CD4-positive, alpha-beta T cell treated with Interferon gamma for 1 hour (primary cell): ENCODE results near the gene PSMD8.
"Not testable (repeated sequence)": the region's sequence is repeated elsewhere in the genome, so short reads cannot be mapped to it uniquely, and the experiment has no call there.

Experiments used
- DNase-seq: peaks from one replicate; pipeline ENCODE4 v3.0.0-alpha.2; 2020

Gene PSMD8

DNA sequence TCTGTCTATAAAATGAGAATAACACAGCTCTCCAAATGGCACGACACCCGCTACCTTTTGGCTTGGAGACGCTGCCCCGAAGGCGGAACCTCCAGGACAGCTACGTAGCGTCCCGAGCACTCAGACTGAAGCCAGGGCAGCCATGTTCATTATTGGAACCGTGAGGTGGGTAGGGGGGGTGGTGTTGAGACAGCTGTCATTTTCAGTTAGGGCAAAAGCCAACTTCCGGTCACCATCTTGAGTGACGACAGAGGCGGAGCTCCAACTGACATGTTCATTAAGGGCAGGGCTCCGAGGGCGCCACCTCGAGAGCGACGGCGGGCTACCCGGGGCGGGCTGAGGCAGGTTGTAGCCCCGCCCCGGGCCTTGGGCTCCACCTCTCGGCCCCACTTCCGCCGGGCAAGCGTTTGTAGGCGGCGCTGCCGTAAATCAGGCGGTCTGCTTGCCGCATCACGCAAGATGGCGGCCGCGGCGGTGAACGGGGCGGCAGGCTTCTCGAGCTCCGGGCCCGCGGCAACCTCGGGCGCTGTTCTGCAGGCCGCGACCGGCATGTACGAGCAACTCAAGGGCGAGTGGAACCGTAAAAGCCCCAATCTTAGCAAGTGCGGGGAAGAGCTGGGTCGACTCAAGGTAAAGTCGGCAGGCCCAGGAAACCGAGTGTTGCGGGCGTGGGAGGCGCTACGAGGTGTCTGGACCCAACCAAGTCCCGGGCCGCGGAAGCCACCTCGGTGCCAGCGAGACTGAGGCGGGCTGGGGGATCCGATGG lies at the start of gene PSMD8:
TSS of gene PSMD8 (plus strand) at position 240 of the 766 bp plus-strand sequence. CDS start at position 271, 31 bp downstream.
- DNase-seq = peak; percentile 99

GRCh38 chr19:38326591-38326990 lies 47.8 kb upstream of the PSMD8 start:
- DNase-seq = no peak

- DNase-seq = no peak
Measured at GRCh38 chr19:38329651-38330050, 44.7 kb upstream of the PSMD8 start.

DNA sequence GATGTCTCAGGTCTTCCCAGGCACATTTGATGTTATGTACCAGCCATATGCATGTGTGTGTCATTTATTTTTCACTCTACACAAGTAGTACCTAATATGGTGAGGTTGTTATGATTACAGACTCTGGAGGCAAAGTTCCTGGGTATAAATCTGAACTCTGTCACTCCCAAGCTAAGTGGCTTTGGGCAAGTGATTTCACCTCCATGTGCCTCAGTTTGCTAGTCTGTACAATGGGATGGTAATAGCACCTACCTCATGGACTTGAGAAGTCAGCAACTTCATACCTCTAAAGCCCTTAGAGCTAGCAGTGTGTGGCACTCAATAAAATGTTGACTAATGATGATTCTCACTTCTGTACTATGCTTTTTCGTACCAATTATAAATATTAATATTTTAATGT lies 42.6 kb upstream of the PSMD8 start:
- no peak for DNase-seq

- no peak for DNase-seq
Measured at GRCh38 chr19:38333245-38333644, 41.1 kb upstream of the PSMD8 start.

DNA sequence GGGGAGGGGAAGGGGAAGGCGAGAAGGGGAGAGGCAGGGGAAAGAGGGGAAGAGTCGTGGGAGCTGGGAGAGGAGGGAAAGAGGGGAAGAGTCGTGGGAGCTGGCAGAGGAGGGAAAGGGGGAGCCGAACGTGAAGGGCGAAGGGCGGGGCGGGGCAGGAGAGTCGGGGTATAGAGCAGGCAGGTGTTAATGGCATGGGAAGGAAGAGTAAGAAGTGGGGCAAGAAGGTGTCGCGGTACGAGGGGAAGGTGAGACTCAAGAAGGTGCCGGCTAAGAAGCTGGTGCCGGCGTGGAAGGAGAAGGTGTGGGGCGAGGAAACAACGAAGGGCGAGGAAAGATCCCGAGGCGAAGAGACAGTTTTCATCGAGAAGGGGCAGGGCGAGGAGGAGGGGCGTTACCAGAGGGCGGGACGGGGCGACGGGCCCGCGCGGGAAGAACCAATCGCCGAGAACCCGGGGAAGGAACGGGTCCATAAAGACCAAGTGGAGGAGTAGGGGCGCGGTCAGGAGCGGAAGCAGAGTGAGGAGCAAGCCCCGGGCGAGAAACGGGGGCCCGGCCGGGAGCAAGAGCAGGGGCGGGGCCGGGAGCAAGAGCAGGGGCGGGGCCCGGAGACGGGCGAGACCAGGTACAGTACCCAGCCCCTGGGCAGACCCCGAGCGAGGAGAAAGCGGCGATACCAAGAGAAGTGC lies 38.3 kb upstream of the PSMD8 start:
- DNase-seq = peak; percentile 94

GRCh38 chr19:38336638-38337359 lies 37.6 kb upstream of the PSMD8 start:
- DNase-seq = peak; percentile 95

GRCh38 chr19:38337360-38337653 lies 37.1 kb upstream of the PSMD8 start:
- no peak for DNase-seq

- DNase-seq = not testable (repeated sequence)
Measured at GRCh38 chr19:38339011-38339410, 35.4 kb upstream of the PSMD8 start.

GRCh38 chr19:38340927-38341326 lies 33.4 kb upstream of the PSMD8 start:
- no peak for DNase-seq

DNA sequence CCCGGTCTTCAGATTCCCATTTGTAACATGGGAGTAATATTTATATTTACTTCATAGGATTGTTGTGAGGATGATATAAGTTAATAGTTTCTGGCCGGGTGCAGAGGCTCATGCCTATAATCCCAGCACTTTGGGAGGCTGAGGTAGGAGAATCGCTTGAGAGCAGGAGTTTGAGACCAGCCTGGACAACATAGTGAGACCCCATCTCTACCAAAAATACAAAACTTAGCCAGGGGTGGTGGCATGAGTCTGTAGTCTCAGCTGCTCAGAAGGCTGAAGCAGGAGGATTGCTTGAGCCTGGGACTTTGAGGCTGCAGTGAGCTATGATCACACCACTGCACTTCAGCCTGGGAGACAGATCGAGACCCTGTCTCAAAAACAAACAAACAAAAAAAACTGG lies 27.5 kb upstream of the PSMD8 start:
- DNase-seq = no peak

GRCh38 chr19:38350883-38351282 lies 23.5 kb upstream of the PSMD8 start:
- no peak for DNase-seq

DNA sequence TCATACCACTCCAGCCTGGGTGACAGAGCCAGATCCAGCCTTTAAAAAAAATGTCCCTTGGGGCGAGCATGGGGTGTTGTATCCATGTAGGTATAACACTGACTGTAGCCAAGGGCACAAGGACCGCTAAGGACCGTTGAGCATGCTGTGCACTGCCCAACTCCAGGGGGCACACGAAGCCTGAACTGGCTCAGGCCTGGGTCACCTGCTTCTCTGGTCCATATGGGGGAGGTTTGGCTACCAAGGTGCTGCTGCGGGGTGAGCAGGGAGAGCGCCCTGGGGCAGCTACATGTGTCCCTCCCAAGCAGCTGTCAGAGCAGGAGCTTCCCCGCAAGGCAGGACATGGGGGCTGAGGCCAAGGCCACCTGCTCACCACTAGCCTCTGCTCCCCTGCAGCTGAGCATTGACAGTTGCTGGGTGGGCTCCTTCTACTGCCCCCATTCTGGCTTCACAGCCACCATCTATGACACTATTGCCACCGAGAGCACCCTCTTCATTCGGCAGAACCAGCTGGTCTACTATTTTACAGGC lies 22.4 kb upstream of the PSMD8 start:
- no peak for DNase-seq

DNA sequence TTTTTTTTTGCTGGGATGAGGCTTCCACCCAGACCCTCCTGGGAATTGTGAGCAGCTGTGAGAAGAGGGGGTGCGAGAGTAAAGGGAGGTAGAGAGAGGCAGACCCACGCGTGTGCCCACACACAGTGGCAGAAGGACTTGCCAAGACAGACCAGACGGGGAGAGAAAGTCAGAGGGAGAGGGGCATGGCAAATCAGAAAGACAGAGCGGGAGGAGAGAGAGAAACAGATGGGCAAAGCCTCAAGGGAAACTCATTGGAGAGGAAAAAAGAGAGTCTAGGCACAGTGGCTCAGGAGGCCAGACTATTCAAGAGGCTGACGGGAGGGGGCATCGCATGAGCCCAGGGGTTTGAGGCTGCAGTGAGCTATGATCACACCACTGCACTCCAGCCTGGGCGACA lies 21.8 kb upstream of the PSMD8 start:
- no peak for DNase-seq

DNA sequence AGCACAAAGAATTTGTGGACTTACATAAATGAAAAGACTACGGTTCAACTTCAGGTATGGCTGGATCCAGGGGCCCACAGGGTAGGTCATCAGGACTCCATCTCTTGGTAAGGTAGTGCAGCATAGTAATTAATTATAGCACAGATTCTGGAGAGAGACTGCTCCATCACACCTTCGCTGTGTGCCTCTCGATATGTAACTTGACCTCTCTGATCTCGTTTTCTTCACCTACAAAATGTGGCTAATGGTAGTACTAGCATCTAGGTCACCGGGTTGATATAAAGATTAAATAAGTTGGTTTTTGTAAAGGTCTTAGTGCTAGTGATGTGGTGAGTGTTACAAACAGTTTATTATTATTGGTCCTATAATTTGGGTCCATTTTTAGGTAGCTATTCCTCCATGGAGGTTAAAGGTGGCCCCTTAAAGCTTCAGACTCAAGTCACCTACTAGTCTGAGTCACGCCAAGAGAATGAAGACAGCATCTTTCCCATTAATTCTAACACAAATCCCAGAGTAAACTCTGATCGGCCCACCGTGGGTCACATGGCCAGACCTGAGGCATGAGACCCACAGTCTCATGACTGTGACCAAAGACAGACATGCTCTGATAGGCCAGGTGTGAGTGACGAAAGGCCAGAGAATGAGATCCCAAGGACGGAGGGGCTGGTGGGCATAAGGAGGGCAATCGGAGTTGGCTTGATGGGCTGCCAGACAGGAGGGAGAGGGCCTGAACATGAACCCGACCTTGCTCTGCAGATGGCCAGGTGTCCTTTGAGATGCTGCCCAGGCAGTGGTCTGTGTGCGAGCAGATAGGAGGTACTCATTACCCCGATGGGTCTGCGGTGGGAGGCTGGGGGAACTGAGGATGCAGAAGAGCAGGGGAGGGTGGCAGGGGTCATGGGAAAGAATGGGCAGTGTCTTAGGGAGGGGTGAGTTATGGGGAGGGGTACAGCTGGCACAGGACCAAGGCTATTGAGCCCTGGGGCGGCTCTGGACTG lies 18.3 kb upstream of the PSMD8 start:
- DNase-seq = no peak

DNA sequence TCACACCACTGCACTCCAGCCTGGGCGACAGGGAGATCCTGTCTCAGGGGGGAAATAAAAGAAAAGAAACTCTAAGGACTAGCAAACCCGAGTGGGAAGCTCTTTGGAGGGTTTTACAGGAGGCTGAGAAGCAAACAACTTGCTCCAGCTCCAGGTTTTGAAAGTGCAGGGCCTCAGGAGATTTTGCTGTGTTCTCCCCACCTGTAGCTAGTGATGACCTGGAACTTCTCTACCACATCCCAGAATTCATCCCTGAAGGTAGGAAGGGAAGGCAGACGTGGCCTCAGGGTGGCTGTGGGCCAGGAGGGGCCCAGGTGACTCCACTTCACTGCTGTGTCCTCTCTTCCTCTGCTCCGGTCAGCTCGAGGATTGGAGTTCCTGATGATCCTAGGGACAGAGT lies 16.3 kb upstream of the PSMD8 start:
- DNase-seq = no peak

GRCh38 chr19:38359242-38360021 lies 14.9 kb upstream of the PSMD8 start:
- DNase-seq = no peak

GRCh38 chr19:38360351-38360750 lies 14.0 kb upstream of the PSMD8 start:
- no peak for DNase-seq

DNA sequence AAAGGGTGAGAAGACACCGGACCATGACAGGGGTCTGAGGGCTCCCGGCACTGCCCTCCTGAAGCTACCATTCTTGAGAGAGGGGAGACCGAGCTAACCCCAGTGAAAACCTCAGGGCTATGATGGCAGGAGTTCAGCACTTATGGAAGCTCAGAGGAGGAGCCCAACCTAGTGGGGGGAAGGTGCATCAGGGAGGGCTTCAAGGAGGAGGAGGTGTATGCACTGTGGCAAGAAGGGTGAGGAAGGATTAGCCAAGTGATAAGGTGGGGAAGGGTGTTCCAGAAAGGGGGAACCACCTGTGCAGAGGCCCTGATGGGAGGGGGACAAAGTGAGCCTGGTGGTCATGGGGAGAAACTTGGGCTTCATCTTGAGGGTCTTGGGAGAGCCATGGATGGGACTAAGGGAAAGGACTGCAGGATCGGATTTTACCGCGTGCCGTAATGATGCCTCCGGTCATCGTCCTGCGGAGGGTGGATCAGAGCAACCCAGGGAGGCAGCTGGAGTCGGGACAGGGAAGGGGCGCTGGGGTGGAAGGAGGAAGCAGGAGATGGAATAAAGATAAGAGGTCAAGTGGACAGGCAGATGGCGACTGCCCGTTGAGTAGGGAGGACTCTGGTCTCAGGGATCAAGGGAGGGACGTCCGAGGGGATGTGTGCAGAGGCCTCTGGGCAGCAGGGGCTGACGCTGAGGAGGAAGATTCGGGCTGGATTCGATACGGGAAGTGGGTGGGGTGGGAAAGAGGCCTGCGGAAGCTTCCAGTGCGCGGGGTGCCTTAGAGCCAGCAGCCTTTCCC lies 13.3 kb upstream of the PSMD8 start:
- DNase-seq = no peak

- peak; percentile 57 for DNase-seq
Measured at GRCh38 chr19:38361633-38362075, 12.7 kb upstream of the PSMD8 start.
